Astrocyte of the spinal cord (primary cell): ENCODE measurements around the gene DDX55.

Experiments
- DNase-seq: peaks from one replicate; pipeline ENCODE4 v3.0.0; 2011; ENCODE audit warnings: low read depth, low spot score
- H3K4me3 ChIP-seq: 2 replicates; pipeline ENCODE4 v1.5.1; 2011; ENCODE audit warnings: low read depth, mild to moderate bottlenecking, low read length, moderate library complexity
- in situ Hi-C: cut with HindIII; loops from 2 replicates; pipeline ENCODE4 v1.10.0; 2017; ENCODE audit warnings: low sequenced_read_pairs
- TF ChIP-seq, protein P1 (sequence below): IDR thresholded peaks from 2 replicates; pipeline ENCODE4 v1.5.1; 2012; ENCODE audit warnings: low read depth, mild to moderate bottlenecking, low read length, inconsistent platforms

Gene DDX55

DNA sequence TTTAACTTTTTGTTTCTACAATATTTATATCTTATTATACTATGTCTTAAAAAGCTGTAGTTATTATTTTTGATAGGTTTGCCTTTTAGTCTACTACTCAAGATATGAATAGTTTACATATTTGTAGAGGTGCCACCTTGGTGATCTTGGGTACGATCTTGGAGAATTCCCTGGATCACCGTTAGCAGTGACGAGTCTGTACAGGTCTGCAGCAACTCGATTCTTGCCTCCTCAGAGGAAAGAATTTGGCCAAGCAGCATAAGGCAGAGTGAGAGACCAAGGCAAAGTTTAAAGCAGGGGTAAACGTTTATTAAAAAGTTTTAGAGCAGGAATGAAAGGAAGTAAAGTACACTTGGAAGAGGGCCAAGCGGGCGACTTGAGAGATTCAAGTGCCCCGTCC is 65.9 kb downstream of the DDX55 start:
- no peak for DNase-seq

More for the DNA sequence above, 65.9 kb downstream of the DDX55 start:
- TF ChIP-seq, protein P1, sequence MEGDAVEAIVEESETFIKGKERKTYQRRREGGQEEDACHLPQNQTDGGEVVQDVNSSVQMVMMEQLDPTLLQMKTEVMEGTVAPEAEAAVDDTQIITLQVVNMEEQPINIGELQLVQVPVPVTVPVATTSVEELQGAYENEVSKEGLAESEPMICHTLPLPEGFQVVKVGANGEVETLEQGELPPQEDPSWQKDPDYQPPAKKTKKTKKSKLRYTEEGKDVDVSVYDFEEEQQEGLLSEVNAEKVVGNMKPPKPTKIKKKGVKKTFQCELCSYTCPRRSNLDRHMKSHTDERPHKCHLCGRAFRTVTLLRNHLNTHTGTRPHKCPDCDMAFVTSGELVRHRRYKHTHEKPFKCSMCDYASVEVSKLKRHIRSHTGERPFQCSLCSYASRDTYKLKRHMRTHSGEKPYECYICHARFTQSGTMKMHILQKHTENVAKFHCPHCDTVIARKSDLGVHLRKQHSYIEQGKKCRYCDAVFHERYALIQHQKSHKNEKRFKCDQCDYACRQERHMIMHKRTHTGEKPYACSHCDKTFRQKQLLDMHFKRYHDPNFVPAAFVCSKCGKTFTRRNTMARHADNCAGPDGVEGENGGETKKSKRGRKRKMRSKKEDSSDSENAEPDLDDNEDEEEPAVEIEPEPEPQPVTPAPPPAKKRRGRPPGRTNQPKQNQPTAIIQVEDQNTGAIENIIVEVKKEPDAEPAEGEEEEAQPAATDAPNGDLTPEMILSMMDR: no peak
- H3K4me3 ChIP-seq: no peak overlapping the region
- in situ Hi-C loops: no loop called here
